Ovary (tissue), 3 donors: ENCODE data around the gene LPO.

Experiments
- EP300 ChIP-seq: sonication (generic); formaldehyde crosslinking; IDR thresholded peaks from one replicate; pipeline ENCODE4 v1.6.1; 2017; ENCODE audit warnings: antibody characterized with exemption
- POLR2A ChIP-seq: fragments of 450-650 bp; IDR thresholded peaks from one replicate; pipeline ENCODE4 v1.6.1; 2017; ENCODE audit warnings: antibody characterized with exemption, mild to moderate bottlenecking, moderate library complexity
- TF ChIP-seq, protein P1 (sequence below), 3 donors: fragments of 450-650 bp in 2 of 3; fragments of 200-600 bp in 1 of 3; IDR thresholded peaks; one replicate each; pipeline versions ENCODE4 v1.5.1 to v1.8.0; 2016 to 2022; ENCODE audit warnings: antibody characterized with exemption in 3 of 3, mild to moderate bottlenecking in 1 of 3
- donor health status: DM: no; HTN: no; CAD: no.

GRCh38 chr17:58289869-58290268 lies 51.5 kb downstream of the LPO start:
- TF ChIP-seq POLR2A, result no peak
- TF ChIP-seq, protein P1, sequence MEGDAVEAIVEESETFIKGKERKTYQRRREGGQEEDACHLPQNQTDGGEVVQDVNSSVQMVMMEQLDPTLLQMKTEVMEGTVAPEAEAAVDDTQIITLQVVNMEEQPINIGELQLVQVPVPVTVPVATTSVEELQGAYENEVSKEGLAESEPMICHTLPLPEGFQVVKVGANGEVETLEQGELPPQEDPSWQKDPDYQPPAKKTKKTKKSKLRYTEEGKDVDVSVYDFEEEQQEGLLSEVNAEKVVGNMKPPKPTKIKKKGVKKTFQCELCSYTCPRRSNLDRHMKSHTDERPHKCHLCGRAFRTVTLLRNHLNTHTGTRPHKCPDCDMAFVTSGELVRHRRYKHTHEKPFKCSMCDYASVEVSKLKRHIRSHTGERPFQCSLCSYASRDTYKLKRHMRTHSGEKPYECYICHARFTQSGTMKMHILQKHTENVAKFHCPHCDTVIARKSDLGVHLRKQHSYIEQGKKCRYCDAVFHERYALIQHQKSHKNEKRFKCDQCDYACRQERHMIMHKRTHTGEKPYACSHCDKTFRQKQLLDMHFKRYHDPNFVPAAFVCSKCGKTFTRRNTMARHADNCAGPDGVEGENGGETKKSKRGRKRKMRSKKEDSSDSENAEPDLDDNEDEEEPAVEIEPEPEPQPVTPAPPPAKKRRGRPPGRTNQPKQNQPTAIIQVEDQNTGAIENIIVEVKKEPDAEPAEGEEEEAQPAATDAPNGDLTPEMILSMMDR (IDR thresholded peaks at IDR 0.05), result no peak
- no peak for TF ChIP-seq EP300
